NCI-H1092 treated with DMSO at 0.1 percent for 48 hours (cell line): ENCODE data around the gene KRTAP5-1.
A peak's percentile ranks its signal among the peaks of the same experiment; 100 is the strongest.

Experiments used
- DNase-seq: peaks from one replicate; lab custom pipeline; 2025; lab: John Stamatoyannopoulos, UW

The KRTAP5-1 gene

GRCh38 chr11:1542267-1542666 is 42.8 kb downstream of the KRTAP5-1 start:
- DNase-seq, result peak; percentile 15

- DNase-seq, result no peak
These were observed 43.4 kb downstream of the KRTAP5-1 start for GRCh38 chr11:1541474-1542204.

GRCh38 chr11:1540074-1540473 is 45.0 kb downstream of the KRTAP5-1 start:
- DNase-seq, result no peak

- DNase-seq, result no peak
These were observed 46.9 kb downstream of the KRTAP5-1 start for GRCh38 chr11:1538153-1538552.

- DNase-seq, result no peak
These were observed 48.8 kb downstream of the KRTAP5-1 start for GRCh38 chr11:1536065-1536843.

- no peak for DNase-seq
These were observed 50.4 kb downstream of the KRTAP5-1 start for GRCh38 chr11:1534682-1535081.
